Measurements from ENCODE around the gene CFAP298.

GRCh38 chr21:32558106-32558505, 54.1 kb downstream of the CFAP298 start:
- TF ChIP-seq CTCF (IDR thresholded peaks at IDR 0.05) (no peak), POLR2A (IDR thresholded peaks at IDR 0.05) (no peak)

Measured in lower leg skin (tissue), 3 donors.